ENCODE data around the gene GPR179. TPM values are rescaled to one million over a fixed set of nuclear protein-coding genes. Genes with fewer than 3 reads are reported as not detected.

The GPR179 gene
- total RNA-seq, 1 donor from 2014 or later: not detected

DNA sequence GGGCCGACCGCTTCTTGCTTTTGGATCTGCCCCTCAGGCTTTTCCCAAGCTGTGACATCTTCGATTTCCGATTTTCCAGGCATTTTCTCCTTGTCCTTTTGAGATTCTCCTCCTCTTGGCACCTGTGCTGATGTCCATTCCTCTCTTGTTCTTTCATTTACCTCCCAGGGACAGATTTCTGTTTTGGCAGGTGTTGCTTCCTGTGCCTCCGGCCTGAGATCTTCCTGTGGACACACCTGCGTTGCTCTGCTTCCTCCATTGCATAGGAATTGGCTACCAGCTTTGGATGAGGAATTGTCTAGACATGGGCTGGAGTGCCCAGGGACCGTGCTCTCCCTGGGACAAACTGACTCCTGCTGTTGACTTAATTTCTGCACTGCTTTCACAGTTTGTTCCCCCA lies 15.1 kb downstream of the GPR179 start:
- TF ChIP-seq, protein P1, sequence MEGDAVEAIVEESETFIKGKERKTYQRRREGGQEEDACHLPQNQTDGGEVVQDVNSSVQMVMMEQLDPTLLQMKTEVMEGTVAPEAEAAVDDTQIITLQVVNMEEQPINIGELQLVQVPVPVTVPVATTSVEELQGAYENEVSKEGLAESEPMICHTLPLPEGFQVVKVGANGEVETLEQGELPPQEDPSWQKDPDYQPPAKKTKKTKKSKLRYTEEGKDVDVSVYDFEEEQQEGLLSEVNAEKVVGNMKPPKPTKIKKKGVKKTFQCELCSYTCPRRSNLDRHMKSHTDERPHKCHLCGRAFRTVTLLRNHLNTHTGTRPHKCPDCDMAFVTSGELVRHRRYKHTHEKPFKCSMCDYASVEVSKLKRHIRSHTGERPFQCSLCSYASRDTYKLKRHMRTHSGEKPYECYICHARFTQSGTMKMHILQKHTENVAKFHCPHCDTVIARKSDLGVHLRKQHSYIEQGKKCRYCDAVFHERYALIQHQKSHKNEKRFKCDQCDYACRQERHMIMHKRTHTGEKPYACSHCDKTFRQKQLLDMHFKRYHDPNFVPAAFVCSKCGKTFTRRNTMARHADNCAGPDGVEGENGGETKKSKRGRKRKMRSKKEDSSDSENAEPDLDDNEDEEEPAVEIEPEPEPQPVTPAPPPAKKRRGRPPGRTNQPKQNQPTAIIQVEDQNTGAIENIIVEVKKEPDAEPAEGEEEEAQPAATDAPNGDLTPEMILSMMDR (conservative IDR thresholded peaks at IDR 0.05; ENCODE audit: low read depth, low read length): no peak
- no peak overlapping the region for H3K4me3 ChIP-seq (ENCODE audit: low read depth, low read length)
- no peak for DNase-seq (ENCODE audit: low read depth)

DNA sequence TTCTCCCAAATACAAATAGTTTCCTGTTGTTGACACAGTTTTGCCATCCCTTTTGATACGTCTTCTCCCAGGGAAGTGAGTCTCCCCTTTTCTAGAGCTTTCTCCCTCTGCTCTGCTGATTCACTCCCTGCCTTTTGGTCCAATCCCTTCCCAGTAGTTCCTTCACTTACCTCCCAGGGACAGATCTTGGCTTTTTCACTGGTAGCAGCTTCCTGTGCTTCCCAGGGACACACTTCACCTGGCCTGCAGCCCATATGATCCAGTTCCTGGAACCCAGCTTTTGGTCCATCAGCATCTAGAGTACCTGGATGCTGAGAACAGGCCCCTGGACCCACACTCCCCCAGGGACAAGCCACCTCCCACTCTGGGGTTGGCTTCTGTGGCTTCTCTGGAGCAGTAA lies 15.8 kb downstream of the GPR179 start:
- H3K4me3 ChIP-seq (ENCODE audit: low read depth, low read length): no peak overlapping the region
- no peak for DNase-seq (ENCODE audit: low read depth)
- TF ChIP-seq, protein P1 (conservative IDR thresholded peaks at IDR 0.05; ENCODE audit: low read depth, low read length): no peak

DNA sequence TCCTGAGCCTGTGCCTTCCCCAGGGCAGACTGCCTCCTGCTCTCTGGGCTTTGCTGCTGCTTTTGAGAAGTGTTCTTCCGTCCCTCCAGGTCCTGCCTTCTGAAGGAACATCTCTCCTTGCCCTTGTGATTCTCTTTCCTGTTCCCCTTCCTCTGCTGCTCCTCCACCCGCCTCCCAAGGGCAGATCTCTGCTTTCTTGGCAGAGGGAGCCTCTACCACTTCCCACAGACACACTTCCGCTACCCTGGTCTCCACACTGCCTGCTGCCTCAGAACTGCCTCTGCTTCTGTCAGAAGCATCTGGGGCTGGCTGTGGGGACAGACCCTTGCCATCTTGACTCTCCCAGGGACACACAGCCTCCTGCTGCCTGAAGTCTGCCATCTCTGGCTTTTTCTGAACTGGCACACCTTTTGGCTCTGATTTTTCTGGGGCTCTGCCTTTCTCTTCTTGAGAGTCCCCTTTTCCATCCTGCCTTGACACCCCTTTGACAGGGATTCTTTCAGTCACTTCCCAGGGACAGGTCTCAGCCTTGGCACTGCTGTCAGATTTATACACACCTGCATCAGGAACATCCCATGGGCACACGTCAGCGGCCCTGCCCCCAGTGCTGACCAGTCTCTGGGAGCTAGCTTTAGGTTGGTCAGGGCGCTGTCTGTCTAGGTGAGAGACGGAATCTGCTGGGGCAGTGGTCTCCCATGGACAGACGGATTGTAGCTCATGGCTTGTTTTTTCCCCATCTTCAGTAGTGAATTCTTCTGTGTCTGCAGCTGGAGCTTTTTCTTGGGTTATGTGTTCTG lies 16.6 kb downstream of the GPR179 start:
- H3K4me3 ChIP-seq (ENCODE audit: low read depth, low read length): no peak overlapping the region
- TF ChIP-seq, protein P1 (conservative IDR thresholded peaks at IDR 0.05; ENCODE audit: low read depth, low read length): no peak
- DNase-seq (ENCODE audit: low read depth): no peak

DNA sequence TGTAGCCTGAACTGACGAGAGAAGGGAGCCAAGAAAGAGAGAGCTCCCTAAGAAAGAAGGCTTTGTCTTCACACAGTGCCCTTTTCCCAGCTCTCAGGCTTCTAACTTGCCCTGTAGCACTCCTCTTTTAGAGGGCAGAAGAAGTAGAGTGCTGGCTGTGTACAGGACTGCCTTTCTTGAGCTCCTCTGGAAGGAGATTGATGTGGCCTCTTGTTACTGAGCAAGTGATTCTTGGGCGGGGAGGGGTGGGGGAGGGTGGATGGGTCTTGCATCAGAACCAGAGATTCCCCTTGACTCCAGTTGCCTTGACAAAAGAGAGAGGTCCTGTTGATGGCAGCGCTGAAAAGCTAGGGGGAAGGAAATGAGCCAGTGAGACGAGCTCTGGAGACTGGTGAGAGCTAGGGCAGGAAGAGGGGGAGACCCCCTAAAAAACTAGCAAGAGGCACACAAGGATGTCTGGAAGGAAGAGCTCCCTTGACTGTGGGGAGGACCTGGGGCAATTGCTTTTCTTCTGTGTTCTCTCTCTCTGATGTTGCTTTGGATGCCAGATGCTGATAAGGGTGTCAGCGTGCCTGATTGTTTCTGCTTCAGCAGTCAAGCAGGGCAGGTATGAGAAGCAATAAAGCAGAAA lies 18.4 kb downstream of the GPR179 start:
- TF ChIP-seq, protein P1 (conservative IDR thresholded peaks at IDR 0.05; ENCODE audit: low read depth, low read length): no peak
- H3K4me3 ChIP-seq (ENCODE audit: low read depth, low read length): no peak overlapping the region
- DNase-seq (ENCODE audit: low read depth): no peak

DNA sequence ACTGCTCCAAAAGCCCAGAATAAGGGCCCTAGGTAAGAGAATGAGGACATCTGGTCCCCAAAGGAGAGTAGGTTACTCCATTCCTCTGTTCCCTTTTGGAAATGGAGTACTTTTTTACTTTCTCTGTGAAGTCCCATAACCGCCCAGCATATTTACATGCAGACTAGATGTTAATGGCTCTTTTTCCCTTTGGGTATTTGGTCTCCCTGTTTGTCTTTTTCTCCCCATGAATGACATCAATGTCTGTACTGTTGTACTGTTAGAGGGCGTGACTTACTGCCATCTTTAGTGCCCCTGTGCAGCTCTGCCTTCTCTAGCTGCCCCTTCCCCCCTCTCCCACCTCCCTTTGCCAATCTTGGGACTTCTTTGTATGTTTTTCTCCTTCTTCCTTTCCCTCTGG lies 19.0 kb downstream of the GPR179 start:
- DNase-seq (ENCODE audit: low read depth): no peak
- H3K4me3 ChIP-seq (ENCODE audit: low read depth, low read length): no peak overlapping the region
- TF ChIP-seq, protein P1 (conservative IDR thresholded peaks at IDR 0.05; ENCODE audit: low read depth, low read length): no peak

DNA sequence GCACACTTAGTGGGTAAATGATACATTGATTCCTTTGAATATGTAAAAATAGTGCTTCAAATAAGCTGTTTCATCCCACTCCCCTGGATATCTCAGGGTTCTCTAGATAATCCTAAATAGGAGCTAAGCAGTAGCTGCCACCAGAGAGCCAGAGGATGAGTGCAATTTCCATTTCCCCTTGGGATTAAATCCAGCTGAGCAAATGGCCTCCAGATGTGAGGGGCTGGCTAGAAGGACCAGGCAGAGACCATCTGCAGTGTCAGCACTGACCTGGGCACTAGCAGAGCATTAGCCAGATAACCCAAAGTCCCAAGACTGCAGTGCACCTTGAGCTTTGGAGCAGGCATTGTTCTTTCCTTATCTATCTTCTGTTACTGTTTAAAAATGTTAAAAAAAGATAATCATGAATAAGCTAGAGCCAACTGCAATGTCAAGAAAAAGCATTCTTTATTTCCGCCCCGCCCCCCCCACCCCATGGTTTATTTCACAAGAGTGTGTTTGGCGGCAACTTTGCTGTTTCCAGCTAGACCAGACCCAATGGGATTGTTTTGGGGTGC lies 19.5 kb downstream of the GPR179 start:
- DNase-seq (ENCODE audit: low read depth): no peak
- TF ChIP-seq, protein P1 (conservative IDR thresholded peaks at IDR 0.05; ENCODE audit: low read depth, low read length): no peak
- H3K4me3 ChIP-seq (ENCODE audit: low read depth, low read length): no peak overlapping the region

Data from epithelial cell of proximal tubule (primary cell).